ENCODE results near the gene RASAL3. TPM values are rescaled to one million over a fixed set of nuclear protein-coding genes. Genes with fewer than 3 reads are reported as not detected.

Gene RASAL3
- total RNA-seq, 1 donor from 2014 or later: 4.4 TPM

DNA sequence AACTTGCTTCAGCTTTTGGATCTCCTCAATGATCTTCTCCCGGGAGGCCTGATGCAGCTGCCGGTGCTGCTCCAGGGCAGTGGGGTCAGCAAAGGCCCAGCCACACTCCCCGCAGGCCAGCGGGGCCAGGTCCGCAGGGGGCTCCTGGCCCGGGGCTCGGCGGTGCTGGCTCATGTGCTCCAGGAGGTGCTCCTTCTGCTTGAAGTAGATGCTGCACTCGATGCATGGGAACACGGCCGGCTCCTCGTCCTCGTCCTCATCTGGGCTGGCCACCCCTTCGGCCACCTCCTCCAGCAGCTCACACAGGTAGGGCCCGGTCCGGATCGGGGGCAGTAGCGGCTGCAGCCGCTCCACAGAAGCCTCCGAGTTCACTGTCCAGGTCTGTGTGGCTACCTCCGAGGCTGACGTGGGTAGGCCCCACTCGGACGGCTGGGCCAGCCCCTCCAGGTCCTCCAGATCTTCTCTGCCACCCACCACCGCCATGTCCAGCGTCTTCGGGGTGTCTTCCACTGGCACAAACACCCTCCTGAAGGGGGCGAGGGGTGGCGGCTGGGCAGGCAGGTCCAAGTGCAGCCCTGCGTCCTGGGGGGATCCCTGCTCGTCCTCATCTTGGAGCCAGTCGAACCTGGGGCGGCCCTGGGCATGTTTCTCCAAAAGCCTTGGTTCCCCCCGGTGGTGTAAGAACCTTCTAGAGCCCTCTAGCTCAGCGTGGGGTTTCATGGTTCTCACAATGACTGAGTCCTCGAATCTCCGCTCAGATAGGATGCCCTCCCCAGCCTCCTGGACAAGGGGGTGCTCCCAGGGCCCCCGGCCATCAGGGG lies 24.3 kb downstream of the RASAL3 start:
- Histone ChIP-seq H3K27ac (peak overlapping the region in 1 of 2 donors; percentile 78), H3K9me3 (no peaks in the 10 kb centered on the region), H3K36me3 (no peaks in the 10 kb centered on the region), H3K27me3 (no peaks in the 10 kb centered on the region), H3K4me1 (peaks cover 20 to 53% of the 10 kb centered on the region in 2 donors), H3K4me3 (no peak overlapping the region)
- intact Hi-C loops (cut with DNase I): loop anchor here (5.0 kb wide), 3 partner anchors 178 to 333 kb away; partner anchors contain the start of gene SYDE1
- DNase-seq (ENCODE audit: low spot score in 2 of 2): no peak
- TF ChIP-seq CTCF (IDR thresholded peaks at IDR 0.05): no peak

DNA sequence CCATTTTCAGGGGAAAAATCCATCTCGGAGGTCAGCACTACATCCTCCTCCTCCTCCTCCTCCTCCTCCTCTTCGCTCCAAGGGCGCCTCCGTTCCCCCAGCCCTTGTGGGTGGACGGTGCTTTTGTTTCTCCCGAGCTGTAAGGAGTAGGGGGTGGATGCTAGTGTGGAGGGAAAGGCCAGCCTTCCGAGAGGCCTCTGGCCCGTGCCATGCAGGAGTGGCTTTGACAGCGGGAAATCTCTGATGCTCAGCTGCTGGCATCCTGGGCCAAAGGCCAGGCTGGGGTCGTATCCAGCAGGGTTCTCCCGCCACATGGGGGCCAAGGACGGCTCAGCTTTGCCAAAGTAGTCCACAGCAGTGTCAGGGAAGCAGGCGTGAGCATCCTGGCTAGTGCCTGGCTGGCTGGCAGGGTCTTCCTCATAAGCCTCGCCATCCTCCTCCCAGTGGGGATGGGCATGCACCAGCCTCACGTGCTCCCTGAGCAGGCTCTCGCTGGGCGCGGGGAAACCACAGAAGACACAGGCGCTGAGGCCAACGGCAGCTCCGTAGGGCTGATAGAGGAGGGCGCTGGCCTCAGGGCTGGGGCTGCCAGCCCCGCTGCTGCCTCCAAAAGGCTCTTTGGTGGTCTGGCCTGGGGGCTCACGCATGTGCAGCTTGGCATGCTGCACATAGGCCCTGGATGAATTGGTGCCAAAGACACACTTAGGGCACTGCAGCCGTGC lies 25.1 kb downstream of the RASAL3 start:
- Histone ChIP-seq H3K4me1 (peaks cover 18 to 46% of the 10 kb centered on the region in 2 donors), H3K9me3 (no peaks in the 10 kb centered on the region), H3K36me3 (no peaks in the 10 kb centered on the region), H3K27ac (peak overlapping the region; percentile 70 to 78), H3K4me3 (no peak overlapping the region), H3K27me3 (no peaks in the 10 kb centered on the region)
- intact Hi-C loops (cut with DNase I): loop anchor here (5.0 kb wide), 3 partner anchors 177 to 332 kb away; partner anchors contain the start of gene SYDE1
- DNase-seq (ENCODE audit: low spot score in 2 of 2): no peak
- TF ChIP-seq CTCF (IDR thresholded peaks at IDR 0.05): no peak

- peak overlapping the region; percentile 70 to 78 for H3K27ac ChIP-seq
- DNase-seq (ENCODE audit: low spot score in 2 of 2): no peak
- peaks cover 18 to 39% of the 10 kb centered on the region in 2 donors for H3K4me1 ChIP-seq
- no peaks in the 10 kb centered on the region for H3K9me3 ChIP-seq
- intact Hi-C loops (cut with DNase I): loop anchor here (5.0 kb wide), 3 partner anchors 176 to 331 kb away; partner anchors contain the start of gene SYDE1
- TF ChIP-seq CTCF (IDR thresholded peaks at IDR 0.05): no peak
- H3K27me3 ChIP-seq: no peaks in the 10 kb centered on the region
- no peak overlapping the region for H3K4me3 ChIP-seq
- no peaks in the 10 kb centered on the region for H3K36me3 ChIP-seq
Observed at GRCh38 chr19:15438577-15438976, 25.8 kb downstream of the RASAL3 start.

- Histone ChIP-seq H3K27me3 (no peaks in the 10 kb centered on the region), H3K4me3 (no peak overlapping the region), H3K36me3 (no peaks in the 10 kb centered on the region), H3K27ac (peak overlapping the region; percentile 70 to 78), H3K4me1 (peaks cover 18 to 39% of the 10 kb centered on the region in 2 donors), H3K9me3 (no peaks in the 10 kb centered on the region)
- intact Hi-C loops (cut with DNase I): loop anchor here (5.0 kb wide), 3 partner anchors 176 to 331 kb away; partner anchors contain the start of gene SYDE1
- DNase-seq (ENCODE audit: low spot score in 2 of 2): no peak
- TF ChIP-seq CTCF (IDR thresholded peaks at IDR 0.05): no peak
Observed at GRCh38 chr19:15438124-15438496, 26.2 kb downstream of the RASAL3 start.

GRCh38 chr19:15437355-15438123 lies 26.8 kb downstream of the RASAL3 start:
- Histone ChIP-seq H3K9me3 (no peaks in the 10 kb centered on the region), H3K27me3 (no peaks in the 10 kb centered on the region), H3K27ac (peak overlapping the region; percentile 70 to 78), H3K4me1 (peaks cover 18 to 38% of the 10 kb centered on the region in 2 donors), H3K36me3 (no peaks in the 10 kb centered on the region), H3K4me3 (no peak overlapping the region)
- intact Hi-C loops (cut with DNase I): loop anchor here (5.0 kb wide), 3 partner anchors 175 to 330 kb away; partner anchors contain the start of gene SYDE1
- TF ChIP-seq CTCF (IDR thresholded peaks at IDR 0.05): peak; percentile 24 to 53 (median 41)
- DNase-seq (ENCODE audit: low spot score in 2 of 2): no peak
